Astrocyte (in vitro differentiated cells and primary cell): ENCODE measurements around the gene LRRC9. TPM values are rescaled to one million over a fixed set of nuclear protein-coding genes. Genes with fewer than 3 reads are reported as not detected.
A peak's percentile ranks its signal among the peaks of the same experiment; 100 is the strongest.

ENCODE experiments used
- DNase-seq: peaks from one replicate; pipeline ENCODE4 v3.0.0-alpha.2; 2010; ENCODE audit warnings: low read depth
- FAIRE-seq: peaks from 2 replicates; lab custom pipeline; 2011; peaks lifted over from hg19 to GRCh38; lab: Jason Lieb, UNC
- H2AFZ ChIP-seq: 2 replicates; pipeline ENCODE4 v1.6.0; 2012; ENCODE audit warnings: low read depth, low read length, inconsistent platforms
- H3K27ac ChIP-seq: 2 replicates; pipeline ENCODE4 v1.5.1; 2011; ENCODE audit warnings: low read depth, low read length, inconsistent platforms
- H3K27me3 ChIP-seq: 2 replicates; pipeline ENCODE4 v1.6.0; 2011; ENCODE audit warnings: low read length, inconsistent platforms; ENCODE audit not compliant: insufficient read depth
- H3K36me3 ChIP-seq: 2 replicates; pipeline ENCODE4 v1.5.1; 2011; ENCODE audit warnings: low read length, inconsistent platforms; ENCODE audit not compliant: insufficient read depth
- H3K4me1 ChIP-seq: 2 replicates; pipeline ENCODE4 v1.5.1; 2011; ENCODE audit warnings: low read length, inconsistent platforms; ENCODE audit not compliant: insufficient read depth
- H3K4me2 ChIP-seq: 2 replicates; pipeline ENCODE4 v1.6.0; 2012; ENCODE audit warnings: low read length, inconsistent platforms
- H3K4me3 ChIP-seq: 2 replicates; pipeline ENCODE4 v1.5.1; 2011; ENCODE audit warnings: low read depth, mild to moderate bottlenecking, low read length, inconsistent platforms; ENCODE audit not compliant: insufficient read depth
- H3K79me2 ChIP-seq: 2 replicates; pipeline ENCODE4 v1.6.0; 2012; ENCODE audit warnings: mild to moderate bottlenecking, low read length, inconsistent platforms; ENCODE audit not compliant: insufficient read depth
- H3K9ac ChIP-seq: 2 replicates; pipeline ENCODE4 v1.6.0; 2012; ENCODE audit warnings: mild to moderate bottlenecking, low read length, inconsistent platforms
- H3K9me3 ChIP-seq: 2 replicates; pipeline ENCODE4 v1.5.1; 2012; ENCODE audit warnings: low read depth, mild to moderate bottlenecking, low read length, inconsistent platforms; ENCODE audit not compliant: insufficient read depth
- H4K20me1 ChIP-seq: 2 replicates; pipeline ENCODE4 v1.6.0; 2012; ENCODE audit warnings: low read length, inconsistent platforms; ENCODE audit not compliant: insufficient read depth
- H3K27ac Mint-ChIP-seq: one replicate; pipeline ENCODE4 v1.8.0; 2021; ENCODE audit warnings: mild to moderate bottlenecking, mixed read lengths; ENCODE audit not compliant: unreplicated experiment
- H3K27me3 Mint-ChIP-seq: one replicate; pipeline ENCODE4 v1.8.0; 2021; ENCODE audit warnings: low read depth, mixed read lengths; ENCODE audit not compliant: unreplicated experiment
- H3K36me3 Mint-ChIP-seq: one replicate; pipeline ENCODE4 v1.8.0; 2021; ENCODE audit warnings: low read depth, mixed read lengths; ENCODE audit not compliant: unreplicated experiment
- H3K4me1 Mint-ChIP-seq: one replicate; pipeline ENCODE4 v1.8.0; 2021; ENCODE audit warnings: low read depth, mixed read lengths; ENCODE audit not compliant: unreplicated experiment
- H3K4me3 Mint-ChIP-seq: one replicate; pipeline ENCODE4 v1.8.0; 2021; ENCODE audit warnings: mild to moderate bottlenecking, moderate library complexity, mixed read lengths; ENCODE audit not compliant: unreplicated experiment
- H3K9me3 Mint-ChIP-seq: one replicate; pipeline ENCODE4 v1.8.0; 2021; ENCODE audit warnings: mild to moderate bottlenecking, mixed read lengths; ENCODE audit not compliant: unreplicated experiment
- CTCF ChIP-seq: IDR thresholded peaks from 2 replicates; pipeline ENCODE4 v1.5.1; 2011; ENCODE audit warnings: low read depth, mild to moderate bottlenecking, inconsistent platforms, low read length, moderate library complexity; ENCODE audit not compliant: insufficient read depth
- EZH2 ChIP-seq: IDR thresholded peaks from 2 replicates; pipeline ENCODE4 v1.6.1; 2012; ENCODE audit warnings: mild to moderate bottlenecking, low read length, inconsistent platforms; ENCODE audit not compliant: insufficient read depth
- total RNA-seq: library from RNA; stranded (reverse); gene quantifications from 2 replicates; pipeline ENCODE4 v1.2.1, GENCODE V29; 2021

The LRRC9 gene
- total RNA-seq, 1 donor from 2014 or later, result 0.05 TPM

- FAIRE-seq, result no peak
- peaks cover 11% of the 10 kb centered on the region for H3K4me1 Mint-ChIP-seq
- no peaks in the 10 kb centered on the region for H3K9me3 ChIP-seq
- no peaks in the 10 kb centered on the region for H3K9me3 Mint-ChIP-seq
- peak; percentile 71 for DNase-seq
- peak overlapping the region; percentile 95 for H2AFZ ChIP-seq
- H3K4me3 Mint-ChIP-seq, result peak overlapping the region; percentile 94
- no peaks in the 10 kb centered on the region for H3K27me3 Mint-ChIP-seq
- no peaks in the 10 kb centered on the region for H3K36me3 Mint-ChIP-seq
- H3K4me2 ChIP-seq, result peak overlapping the region; percentile 92
- H3K79me2 ChIP-seq, result peaks cover 41% of the 10 kb centered on the region
- H3K36me3 ChIP-seq, result no peaks in the 10 kb centered on the region
- H3K9ac ChIP-seq, result peak overlapping the region; percentile 98
- H3K4me1 ChIP-seq, result peaks cover 18% of the 10 kb centered on the region
- H4K20me1 ChIP-seq, result peaks cover 21% of the 10 kb centered on the region
- H3K4me3 ChIP-seq, result peak overlapping the region; percentile 98
- peak overlapping the region; percentile 90 for H3K27ac Mint-ChIP-seq
- H3K27ac ChIP-seq, result peak overlapping the region; percentile 98
- no peaks in the 10 kb centered on the region for H3K27me3 ChIP-seq
- TF ChIP-seq EZH2 (no peak), CTCF (no peak)
Measured at GRCh38 chr14:60090864-60091519, 171.0 kb downstream of the LRRC9 start.

- Histone ChIP-seq H2AFZ (peak within 1 kb of the TSS; percentile 95), H3K79me2 (peaks cover 49% of the 10 kb centered on the region), H3K4me3 (peak within 1 kb of the TSS; percentile 98), H3K9me3 (no peaks in the 10 kb centered on the region), H3K27ac (peak within 1 kb of the TSS; percentile 98), H3K27me3 (no peaks in the 10 kb centered on the region), H4K20me1 (peaks cover 30% of the 10 kb centered on the region), H3K36me3 (no peaks in the 10 kb centered on the region), H3K4me1 (peaks cover 23% of the 10 kb centered on the region), H3K4me2 (peak within 1 kb of the TSS; percentile 92), H3K9ac (peak within 1 kb of the TSS; percentile 98)
- TF ChIP-seq CTCF (no peak), EZH2 (no peak)
- peak within 1 kb of the TSS; percentile 90 for H3K27ac Mint-ChIP-seq
- peaks cover 11% of the 10 kb centered on the region for H3K4me1 Mint-ChIP-seq
- no peaks in the 10 kb centered on the region for H3K36me3 Mint-ChIP-seq
- H3K27me3 Mint-ChIP-seq, result no peaks in the 10 kb centered on the region
- peak within 1 kb of the TSS; percentile 94 for H3K4me3 Mint-ChIP-seq
- no peaks in the 10 kb centered on the region for H3K9me3 Mint-ChIP-seq
- FAIRE-seq (peak; percentile 41), DNase-seq (peak; percentile 98)
Measured at GRCh38 chr14:60091550-60092525, 171.9 kb downstream of the LRRC9 start, which contains the start of gene PCNX4. Gene PCNX4, plus strand, starts transcription at chr14:60091923. Its CDS starts 15,716 bp downstream, at chr14:60107639.
